ENCODE results near the gene LIPE. TPM values are rescaled to one million over a fixed set of nuclear protein-coding genes. Genes with fewer than 3 reads are reported as not detected.
"Not testable (repeated sequence)": the region's sequence is repeated elsewhere in the genome, so short reads cannot be mapped to it uniquely, and the experiment has no call there.

Gene LIPE
- total RNA-seq, 1 donor from 2014 or later: 3.2 TPM

GRCh38 chr19:42465827-42466280, 38.7 kb upstream of the LIPE start:
- no peaks in the 10 kb centered on the region for H3K9me3 ChIP-seq
- intact Hi-C loops (cut with DNase I): no loop called here
- TF ChIP-seq, protein P1, sequence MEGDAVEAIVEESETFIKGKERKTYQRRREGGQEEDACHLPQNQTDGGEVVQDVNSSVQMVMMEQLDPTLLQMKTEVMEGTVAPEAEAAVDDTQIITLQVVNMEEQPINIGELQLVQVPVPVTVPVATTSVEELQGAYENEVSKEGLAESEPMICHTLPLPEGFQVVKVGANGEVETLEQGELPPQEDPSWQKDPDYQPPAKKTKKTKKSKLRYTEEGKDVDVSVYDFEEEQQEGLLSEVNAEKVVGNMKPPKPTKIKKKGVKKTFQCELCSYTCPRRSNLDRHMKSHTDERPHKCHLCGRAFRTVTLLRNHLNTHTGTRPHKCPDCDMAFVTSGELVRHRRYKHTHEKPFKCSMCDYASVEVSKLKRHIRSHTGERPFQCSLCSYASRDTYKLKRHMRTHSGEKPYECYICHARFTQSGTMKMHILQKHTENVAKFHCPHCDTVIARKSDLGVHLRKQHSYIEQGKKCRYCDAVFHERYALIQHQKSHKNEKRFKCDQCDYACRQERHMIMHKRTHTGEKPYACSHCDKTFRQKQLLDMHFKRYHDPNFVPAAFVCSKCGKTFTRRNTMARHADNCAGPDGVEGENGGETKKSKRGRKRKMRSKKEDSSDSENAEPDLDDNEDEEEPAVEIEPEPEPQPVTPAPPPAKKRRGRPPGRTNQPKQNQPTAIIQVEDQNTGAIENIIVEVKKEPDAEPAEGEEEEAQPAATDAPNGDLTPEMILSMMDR (IDR thresholded peaks at IDR 0.05): no peak
- no peaks in the 10 kb centered on the region for H3K36me3 ChIP-seq
- no peaks in the 10 kb centered on the region for H3K27me3 ChIP-seq (ENCODE audit: low read depth)
- no peak for ATAC-seq
- no peak for DNase-seq
- H3K27ac ChIP-seq: peak overlapping the region; percentile 16
- H3K4me1 ChIP-seq: peaks cover 18% of the 10 kb centered on the region
- H3K4me3 ChIP-seq: no peak overlapping the region

DNA sequence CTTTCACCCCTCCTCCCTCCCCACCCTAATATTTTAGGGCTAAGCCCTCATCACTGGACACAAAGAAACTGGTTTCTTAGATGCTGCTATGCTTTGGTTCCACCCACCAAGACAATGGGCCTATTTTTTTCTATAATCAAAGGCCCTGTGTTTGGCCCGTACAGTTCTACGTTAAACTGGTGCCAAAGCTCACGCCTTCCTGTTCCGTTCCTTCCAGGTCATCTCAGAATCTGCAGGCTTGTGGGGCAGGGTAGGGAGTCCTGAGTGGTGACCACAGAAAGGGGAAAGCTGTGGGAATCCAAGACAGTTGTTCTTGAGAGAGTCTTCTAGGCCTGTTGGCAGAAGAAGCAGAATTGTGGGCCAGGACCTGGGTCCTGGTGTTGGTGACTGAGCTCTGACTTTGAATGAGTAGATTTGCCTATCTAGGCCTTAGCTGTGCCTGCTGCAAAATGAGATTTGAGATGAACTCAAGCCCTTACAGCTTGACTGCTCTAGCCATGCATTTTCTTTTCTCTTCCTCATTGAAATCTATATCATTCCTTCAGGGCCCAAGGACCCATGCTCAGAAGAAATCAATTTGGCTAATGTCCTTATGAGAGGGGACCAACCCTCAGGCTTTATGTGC, 34.6 kb upstream of the LIPE start:
- ATAC-seq: no peak
- intact Hi-C loops (cut with DNase I): no loop called here

GRCh38 chr19:42461231-42461630, 34.0 kb upstream of the LIPE start:
- H3K9me3 ChIP-seq; H3K4me3 ChIP-seq; H3K4me1 ChIP-seq; H3K27me3 ChIP-seq (ENCODE audit: low read depth); H3K36me3 ChIP-seq; intact Hi-C loops (cut with DNase I); H3K27ac ChIP-seq; DNase-seq; ATAC-seq: not testable (repeated sequence)

More for the DNA sequence above, 34.6 kb upstream of the LIPE start:
- TF ChIP-seq, protein P1 (IDR thresholded peaks at IDR 0.05): no peak
- no peak overlapping the region for H3K27ac ChIP-seq
- H3K27me3 ChIP-seq (ENCODE audit: low read depth): no peaks in the 10 kb centered on the region
- DNase-seq: no peak
- no peaks in the 10 kb centered on the region for H3K36me3 ChIP-seq
- peaks cover 12% of the 10 kb centered on the region for H3K4me1 ChIP-seq
- no peaks in the 10 kb centered on the region for H3K9me3 ChIP-seq
- no peak overlapping the region for H3K4me3 ChIP-seq

DNA sequence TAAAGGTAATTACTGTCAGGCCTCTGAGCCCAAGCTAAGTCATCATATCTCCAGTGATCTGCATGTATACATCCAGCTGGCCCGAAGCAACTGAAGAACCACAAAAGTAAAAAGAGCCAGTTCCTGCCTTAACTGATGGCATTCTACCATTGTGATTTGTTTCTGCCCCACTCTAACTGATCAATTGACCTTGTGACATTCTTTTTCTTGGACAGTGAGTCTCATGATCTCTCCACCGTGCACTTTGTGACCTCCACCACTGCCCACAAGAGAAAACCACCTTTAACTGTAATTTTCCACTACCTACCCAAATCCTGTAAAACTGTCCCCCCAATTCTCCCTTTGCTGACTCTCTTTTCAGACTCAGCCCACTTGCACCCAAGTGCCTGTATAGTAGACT, 32.7 kb upstream of the LIPE start:
- intact Hi-C loops (cut with DNase I): no loop called here
- Histone ChIP-seq H3K4me3 (no peak overlapping the region), H3K27me3 (ENCODE audit: low read depth) (no peaks in the 10 kb centered on the region), H3K9me3 (no peaks in the 10 kb centered on the region), H3K27ac (no peak overlapping the region), H3K4me1 (peaks cover 10% of the 10 kb centered on the region), H3K36me3 (no peaks in the 10 kb centered on the region)
- ATAC-seq (no peak), DNase-seq (no peak)
- TF ChIP-seq, protein P1 (IDR thresholded peaks at IDR 0.05): no peak

- intact Hi-C loops (cut with DNase I): no loop called here
- DNase-seq (no peak), ATAC-seq (peak; percentile 73 to 74)
- Histone ChIP-seq H3K4me1 (peaks cover 14% of the 10 kb centered on the region), H3K27ac (no peak overlapping the region), H3K36me3 (no peaks in the 10 kb centered on the region), H3K27me3 (ENCODE audit: low read depth) (no peaks in the 10 kb centered on the region), H3K9me3 (no peaks in the 10 kb centered on the region), H3K4me3 (no peak overlapping the region)
- TF ChIP-seq, protein P1 (IDR thresholded peaks at IDR 0.05): no peak
Measured at GRCh38 chr19:42455621-42456081, 28.5 kb upstream of the LIPE start.

DNA sequence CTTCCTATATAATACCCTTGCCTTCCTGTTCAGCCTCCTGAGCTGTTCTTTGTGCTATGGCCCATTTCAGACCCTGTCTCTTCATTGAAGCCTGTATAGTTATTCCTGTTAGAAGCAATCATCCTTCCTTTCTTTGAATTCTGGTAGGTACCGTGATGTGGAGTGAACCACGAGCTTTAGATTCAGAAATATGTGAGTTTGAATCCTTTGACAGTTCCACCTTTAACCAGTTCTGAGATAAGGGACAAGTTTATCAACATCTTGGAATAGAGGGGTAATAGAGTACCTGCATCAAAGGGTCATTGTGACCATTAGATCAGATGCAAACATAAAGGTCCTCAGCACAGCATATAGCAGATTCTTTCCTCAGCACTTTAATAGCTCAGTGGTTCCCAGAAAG, 27.9 kb upstream of the LIPE start:
- Histone ChIP-seq H3K4me1 (peaks cover 18% of the 10 kb centered on the region), H3K9me3 (no peaks in the 10 kb centered on the region), H3K36me3 (no peaks in the 10 kb centered on the region), H3K27me3 (ENCODE audit: low read depth) (no peaks in the 10 kb centered on the region), H3K27ac (no peak overlapping the region), H3K4me3 (no peak overlapping the region)
- no peak for ATAC-seq
- TF ChIP-seq, protein P1 (IDR thresholded peaks at IDR 0.05): no peak
- intact Hi-C loops (cut with DNase I): no loop called here
- no peak for DNase-seq
